ENCODE results near the gene NRF1. TPM values are rescaled to one million over a fixed set of nuclear protein-coding genes. Genes with fewer than 3 reads are reported as not detected.

NRF1 gene
- total RNA-seq, 1 donor: 14.0 TPM

DNA sequence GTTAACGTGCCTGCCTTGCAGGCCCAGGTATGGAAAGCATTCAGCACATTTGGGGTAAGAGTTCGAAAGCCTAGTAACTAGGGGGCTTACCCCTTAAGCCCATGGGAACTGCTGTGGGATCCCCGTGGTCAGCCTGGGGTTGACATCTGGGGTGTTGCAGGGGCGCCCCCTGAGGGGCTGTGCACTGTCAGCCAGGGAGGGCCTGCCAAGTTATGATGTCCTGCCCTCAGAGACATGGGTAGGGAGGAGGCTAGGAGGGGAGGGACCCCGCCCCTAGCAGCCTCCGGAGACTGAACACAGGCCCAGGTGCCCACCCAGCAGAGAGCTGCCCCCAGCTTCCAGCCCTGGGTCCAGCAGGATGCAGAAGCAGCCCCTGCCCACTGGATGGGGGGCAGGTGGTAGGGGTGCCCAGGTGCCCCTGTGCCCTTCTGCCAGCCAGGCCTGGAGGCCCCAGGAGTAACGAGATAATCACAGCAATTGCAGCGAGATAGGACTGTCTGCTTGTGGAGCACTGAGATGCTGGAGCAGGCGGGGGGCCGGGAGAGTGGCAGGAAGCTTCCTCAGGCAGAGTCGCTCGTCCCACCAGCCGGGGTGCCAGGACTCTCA is 187.9 kb downstream of the NRF1 start:
- TF ChIP-seq, protein P1, sequence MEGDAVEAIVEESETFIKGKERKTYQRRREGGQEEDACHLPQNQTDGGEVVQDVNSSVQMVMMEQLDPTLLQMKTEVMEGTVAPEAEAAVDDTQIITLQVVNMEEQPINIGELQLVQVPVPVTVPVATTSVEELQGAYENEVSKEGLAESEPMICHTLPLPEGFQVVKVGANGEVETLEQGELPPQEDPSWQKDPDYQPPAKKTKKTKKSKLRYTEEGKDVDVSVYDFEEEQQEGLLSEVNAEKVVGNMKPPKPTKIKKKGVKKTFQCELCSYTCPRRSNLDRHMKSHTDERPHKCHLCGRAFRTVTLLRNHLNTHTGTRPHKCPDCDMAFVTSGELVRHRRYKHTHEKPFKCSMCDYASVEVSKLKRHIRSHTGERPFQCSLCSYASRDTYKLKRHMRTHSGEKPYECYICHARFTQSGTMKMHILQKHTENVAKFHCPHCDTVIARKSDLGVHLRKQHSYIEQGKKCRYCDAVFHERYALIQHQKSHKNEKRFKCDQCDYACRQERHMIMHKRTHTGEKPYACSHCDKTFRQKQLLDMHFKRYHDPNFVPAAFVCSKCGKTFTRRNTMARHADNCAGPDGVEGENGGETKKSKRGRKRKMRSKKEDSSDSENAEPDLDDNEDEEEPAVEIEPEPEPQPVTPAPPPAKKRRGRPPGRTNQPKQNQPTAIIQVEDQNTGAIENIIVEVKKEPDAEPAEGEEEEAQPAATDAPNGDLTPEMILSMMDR (IDR thresholded peaks at IDR 0.05; ENCODE audit: insufficient read depth, low read length): no peak
- no peak overlapping the region for H3K4me3 ChIP-seq (ENCODE audit: low read depth, low read length)
- no peak for DNase-seq (ENCODE audit: low read depth)

DNA sequence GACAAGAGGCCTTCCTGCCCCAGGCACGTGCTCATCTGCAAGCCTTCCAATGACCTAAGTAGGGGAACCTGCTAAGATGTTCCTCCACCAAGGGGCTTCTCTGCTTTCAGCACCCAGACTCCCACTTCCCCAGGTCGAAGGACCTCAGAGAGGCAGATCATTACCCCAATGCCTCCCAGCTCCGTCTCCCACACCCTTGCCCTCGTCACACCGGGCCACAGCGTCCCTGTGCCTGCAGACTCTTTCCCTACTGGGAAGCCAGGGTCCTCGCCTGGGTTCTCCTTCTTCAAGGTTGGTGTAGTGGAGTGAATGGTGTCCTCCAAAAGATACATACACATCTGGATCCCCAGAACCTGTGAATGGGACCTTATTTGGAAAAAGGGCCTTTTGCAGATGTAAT is 189.4 kb downstream of the NRF1 start:
- DNase-seq (ENCODE audit: low read depth): no peak
- TF ChIP-seq, protein P1 (IDR thresholded peaks at IDR 0.05; ENCODE audit: insufficient read depth, low read length): no peak
- H3K4me3 ChIP-seq (ENCODE audit: low read depth, low read length): no peak overlapping the region

GRCh38 chr7:129801882-129802281 is 190.4 kb downstream of the NRF1 start:
- TF ChIP-seq, protein P1 (IDR thresholded peaks at IDR 0.05; ENCODE audit: insufficient read depth, low read length): no peak
- no peak for DNase-seq (ENCODE audit: low read depth)
- H3K4me3 ChIP-seq (ENCODE audit: low read depth, low read length): no peak overlapping the region

- TF ChIP-seq, protein P1 (IDR thresholded peaks at IDR 0.05; ENCODE audit: insufficient read depth, low read length): no peak
- DNase-seq (ENCODE audit: low read depth): no peak
- H3K4me3 ChIP-seq (ENCODE audit: low read depth, low read length): no peak overlapping the region
These were observed 192.1 kb downstream of the NRF1 start for GRCh38 chr7:129803546-129804081.

GRCh38 chr7:129804111-129804889 is 192.8 kb downstream of the NRF1 start:
- H3K4me3 ChIP-seq (ENCODE audit: low read depth, low read length): no peak overlapping the region
- TF ChIP-seq, protein P1 (IDR thresholded peaks at IDR 0.05; ENCODE audit: insufficient read depth, low read length): no peak
- no peak for DNase-seq (ENCODE audit: low read depth)

DNA sequence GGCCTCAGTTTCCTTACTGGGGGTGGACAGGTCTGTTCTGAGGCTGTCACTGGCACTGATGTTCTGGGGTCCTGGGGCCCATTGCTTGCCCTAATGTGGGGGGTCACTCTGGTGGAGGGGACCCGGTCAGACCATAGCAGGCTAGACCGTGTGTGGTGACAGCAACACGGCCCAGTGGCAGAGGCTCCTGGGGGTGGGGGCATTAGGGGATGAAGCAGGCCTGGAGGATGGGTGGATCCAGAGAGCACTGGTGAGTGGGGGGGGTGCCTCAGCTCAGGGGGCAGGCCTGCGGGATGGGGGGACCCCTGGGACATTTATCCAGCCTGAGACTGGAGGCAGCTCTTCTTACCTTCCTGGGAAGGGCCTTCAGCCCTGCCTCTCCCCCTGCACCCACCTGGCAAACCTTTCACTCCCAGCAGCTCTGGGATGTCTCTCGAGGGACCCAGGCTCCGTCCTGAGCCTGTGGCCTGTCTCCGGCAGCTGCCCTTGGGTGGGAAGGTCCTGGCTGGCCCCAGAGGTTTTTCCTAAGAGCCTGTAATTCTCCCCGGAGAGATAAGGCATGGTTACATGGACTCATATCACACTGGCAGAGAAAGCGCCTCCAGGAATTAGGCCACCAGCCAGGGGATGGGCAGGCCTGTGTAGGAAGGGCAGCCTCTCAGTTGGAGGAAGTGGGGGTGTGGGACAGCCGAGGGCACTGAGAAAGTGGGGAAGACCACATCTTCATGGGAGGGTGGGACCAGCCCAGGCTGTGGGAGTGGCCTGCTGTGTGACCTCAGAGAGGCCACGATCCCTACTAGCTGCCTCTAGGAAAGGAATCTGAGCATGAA is 193.6 kb downstream of the NRF1 start:
- H3K4me3 ChIP-seq (ENCODE audit: low read depth, low read length): no peak overlapping the region
- TF ChIP-seq, protein P1 (IDR thresholded peaks at IDR 0.05; ENCODE audit: insufficient read depth, low read length): no peak
- no peak for DNase-seq (ENCODE audit: low read depth)
